ENCODE measurements around the gene EI24. TPM values are rescaled to one million over a fixed set of nuclear protein-coding genes. Genes with fewer than 3 reads are reported as not detected.

The EI24 gene
- total RNA-seq, 1 donor from 2014 or later: 129 TPM

GRCh38 chr11:125552927-125553326 is 16.4 kb upstream of the EI24 start:
- H3K36me3 Mint-ChIP-seq (ENCODE audit: low read depth, unreplicated experiment): no peaks in the 10 kb centered on the region
- H3K4me1 ChIP-seq (ENCODE audit: insufficient read depth, low read length): no peaks in the 10 kb centered on the region
- no peaks in the 10 kb centered on the region for H4K20me1 ChIP-seq (ENCODE audit: insufficient read depth, low read length)
- H3K9me3 Mint-ChIP-seq (ENCODE audit: unreplicated experiment): peaks cover 22% of the 10 kb centered on the region
- H3K36me3 ChIP-seq (ENCODE audit: insufficient read depth, low read length): no peaks in the 10 kb centered on the region
- no peak overlapping the region for H3K4me3 ChIP-seq (ENCODE audit: insufficient read depth, low read depth, low read length)
- H3K79me2 ChIP-seq (ENCODE audit: insufficient read depth, low read length): no peaks in the 10 kb centered on the region
- DNase-seq (ENCODE audit: low read depth): no peak
- H3K4me3 Mint-ChIP-seq (ENCODE audit: unreplicated experiment): no peak overlapping the region
- no peaks in the 10 kb centered on the region for H3K27me3 Mint-ChIP-seq (ENCODE audit: low read depth, unreplicated experiment)
- H3K4me1 Mint-ChIP-seq (ENCODE audit: low read depth, unreplicated experiment): no peaks in the 10 kb centered on the region
- no peak overlapping the region for H3K4me2 ChIP-seq (ENCODE audit: low read length)
- H3K27ac ChIP-seq (ENCODE audit: low read depth, low read length): no peak overlapping the region
- FAIRE-seq: no peak
- no peak overlapping the region for H2AFZ ChIP-seq (ENCODE audit: low read depth, low read length)
- no peak overlapping the region for H3K9ac ChIP-seq (ENCODE audit: low read length)
- no peaks in the 10 kb centered on the region for H3K27me3 ChIP-seq (ENCODE audit: insufficient read depth, low read length)
- no peak for TF ChIP-seq EZH2 (IDR thresholded peaks at IDR 0.05; ENCODE audit: insufficient read depth, low read length)
- no peak for TF ChIP-seq CTCF (IDR thresholded peaks at IDR 0.05; ENCODE audit: insufficient read depth, low read depth, low read length)
- peaks cover 11% of the 10 kb centered on the region for H3K9me3 ChIP-seq (ENCODE audit: insufficient read depth, low read depth, low read length)
- no peak overlapping the region for H3K27ac Mint-ChIP-seq (ENCODE audit: unreplicated experiment)

- no peaks in the 10 kb centered on the region for H3K27me3 Mint-ChIP-seq (ENCODE audit: low read depth, unreplicated experiment)
- Histone ChIP-seq H3K27ac (ENCODE audit: low read depth, low read length) (no peak overlapping the region), H4K20me1 (ENCODE audit: insufficient read depth, low read length) (no peaks in the 10 kb centered on the region), H3K36me3 (ENCODE audit: insufficient read depth, low read length) (no peaks in the 10 kb centered on the region), H3K27me3 (ENCODE audit: insufficient read depth, low read length) (no peaks in the 10 kb centered on the region), H3K4me3 (ENCODE audit: insufficient read depth, low read depth, low read length) (no peak overlapping the region), H3K9ac (ENCODE audit: low read length) (no peak overlapping the region), H3K4me1 (ENCODE audit: insufficient read depth, low read length) (no peaks in the 10 kb centered on the region), H3K79me2 (ENCODE audit: insufficient read depth, low read length) (no peaks in the 10 kb centered on the region), H3K9me3 (ENCODE audit: insufficient read depth, low read depth, low read length) (peaks cover 11% of the 10 kb centered on the region), H2AFZ (ENCODE audit: low read depth, low read length) (no peak overlapping the region), H3K4me2 (ENCODE audit: low read length) (no peak overlapping the region)
- TF ChIP-seq EZH2 (IDR thresholded peaks at IDR 0.05; ENCODE audit: insufficient read depth, low read length) (no peak), CTCF (IDR thresholded peaks at IDR 0.05; ENCODE audit: insufficient read depth, low read depth, low read length) (no peak)
- no peak for DNase-seq (ENCODE audit: low read depth)
- no peaks in the 10 kb centered on the region for H3K4me1 Mint-ChIP-seq (ENCODE audit: low read depth, unreplicated experiment)
- H3K4me3 Mint-ChIP-seq (ENCODE audit: unreplicated experiment): no peak overlapping the region
- no peak for FAIRE-seq
- H3K27ac Mint-ChIP-seq (ENCODE audit: unreplicated experiment): no peak overlapping the region
- H3K9me3 Mint-ChIP-seq (ENCODE audit: unreplicated experiment): peaks cover 22% of the 10 kb centered on the region
- no peaks in the 10 kb centered on the region for H3K36me3 Mint-ChIP-seq (ENCODE audit: low read depth, unreplicated experiment)
These were observed 15.9 kb upstream of the EI24 start for GRCh38 chr11:125553357-125553756.

- Histone ChIP-seq H3K4me3 (ENCODE audit: insufficient read depth, low read depth, low read length) (no peak overlapping the region), H3K36me3 (ENCODE audit: insufficient read depth, low read length) (no peaks in the 10 kb centered on the region), H3K9me3 (ENCODE audit: insufficient read depth, low read depth, low read length) (peaks cover 11% of the 10 kb centered on the region), H3K27ac (ENCODE audit: low read depth, low read length) (no peak overlapping the region), H3K4me2 (ENCODE audit: low read length) (no peak overlapping the region), H3K4me1 (ENCODE audit: insufficient read depth, low read length) (no peaks in the 10 kb centered on the region), H4K20me1 (ENCODE audit: insufficient read depth, low read length) (no peaks in the 10 kb centered on the region), H3K27me3 (ENCODE audit: insufficient read depth, low read length) (no peaks in the 10 kb centered on the region), H3K79me2 (ENCODE audit: insufficient read depth, low read length) (no peaks in the 10 kb centered on the region), H3K9ac (ENCODE audit: low read length) (no peak overlapping the region), H2AFZ (ENCODE audit: low read depth, low read length) (no peak overlapping the region)
- peaks cover 22% of the 10 kb centered on the region for H3K9me3 Mint-ChIP-seq (ENCODE audit: unreplicated experiment)
- H3K4me1 Mint-ChIP-seq (ENCODE audit: low read depth, unreplicated experiment): no peaks in the 10 kb centered on the region
- DNase-seq (ENCODE audit: low read depth) (no peak), FAIRE-seq (no peak)
- no peak overlapping the region for H3K4me3 Mint-ChIP-seq (ENCODE audit: unreplicated experiment)
- peak overlapping the region; percentile 47 for H3K27ac Mint-ChIP-seq (ENCODE audit: unreplicated experiment)
- TF ChIP-seq EZH2 (IDR thresholded peaks at IDR 0.05; ENCODE audit: insufficient read depth, low read length) (no peak), CTCF (IDR thresholded peaks at IDR 0.05; ENCODE audit: insufficient read depth, low read depth, low read length) (no peak)
- no peaks in the 10 kb centered on the region for H3K36me3 Mint-ChIP-seq (ENCODE audit: low read depth, unreplicated experiment)
- H3K27me3 Mint-ChIP-seq (ENCODE audit: low read depth, unreplicated experiment): no peaks in the 10 kb centered on the region
These were observed 15.2 kb upstream of the EI24 start for GRCh38 chr11:125554038-125554437.

Measured in astrocyte (in vitro differentiated cells and primary cell).